Hematopoietic multipotent progenitor cell treated with erythropoietin and hydrocortisone succinate and interleukin-3 and kit ligand, for 15 days (in vitro differentiated cells): ENCODE measurements around the gene C2CD4B.

Experiments used
- DNase-seq: peaks from one replicate; pipeline ENCODE4 v3.0.0-alpha.2; 2015; ENCODE audit warnings: low spot score

Gene C2CD4B

GRCh38 chr15:62118520-62119226, 46.4 kb downstream of the C2CD4B start:
- no peak for DNase-seq

GRCh38 chr15:62115847-62116246, 49.2 kb downstream of the C2CD4B start:
- DNase-seq, result no peak
